NCI-H1930 (cell line): ENCODE data around the gene CPOX.

Experiments used
- DNase-seq, 2 experiments: peaks; one replicate each; lab custom pipeline; 2025; lab: John Stamatoyannopoulos, UW

The CPOX gene

GRCh38 chr3:98534734-98535133, 58.7 kb downstream of the CPOX start:
- DNase-seq: no peak

DNA sequence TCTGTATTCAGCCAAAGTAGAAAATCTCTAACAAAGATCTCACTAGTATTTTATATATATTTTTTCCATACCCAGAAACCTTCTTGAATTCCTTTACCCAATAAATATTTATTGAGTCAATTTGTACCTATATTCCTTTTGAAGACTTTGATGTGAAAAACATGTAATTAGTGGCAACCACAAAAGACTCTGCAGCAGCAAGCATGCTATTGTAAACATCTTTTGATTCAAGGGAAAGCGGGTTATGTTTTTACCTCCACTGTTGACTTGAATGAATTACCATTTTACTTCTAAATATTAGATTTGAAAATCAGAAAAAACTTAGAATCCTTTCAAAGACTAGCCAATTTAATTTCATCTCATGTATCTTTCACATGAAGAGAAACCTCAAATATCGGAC, 59.2 kb downstream of the CPOX start:
- DNase-seq: no peak

DNA sequence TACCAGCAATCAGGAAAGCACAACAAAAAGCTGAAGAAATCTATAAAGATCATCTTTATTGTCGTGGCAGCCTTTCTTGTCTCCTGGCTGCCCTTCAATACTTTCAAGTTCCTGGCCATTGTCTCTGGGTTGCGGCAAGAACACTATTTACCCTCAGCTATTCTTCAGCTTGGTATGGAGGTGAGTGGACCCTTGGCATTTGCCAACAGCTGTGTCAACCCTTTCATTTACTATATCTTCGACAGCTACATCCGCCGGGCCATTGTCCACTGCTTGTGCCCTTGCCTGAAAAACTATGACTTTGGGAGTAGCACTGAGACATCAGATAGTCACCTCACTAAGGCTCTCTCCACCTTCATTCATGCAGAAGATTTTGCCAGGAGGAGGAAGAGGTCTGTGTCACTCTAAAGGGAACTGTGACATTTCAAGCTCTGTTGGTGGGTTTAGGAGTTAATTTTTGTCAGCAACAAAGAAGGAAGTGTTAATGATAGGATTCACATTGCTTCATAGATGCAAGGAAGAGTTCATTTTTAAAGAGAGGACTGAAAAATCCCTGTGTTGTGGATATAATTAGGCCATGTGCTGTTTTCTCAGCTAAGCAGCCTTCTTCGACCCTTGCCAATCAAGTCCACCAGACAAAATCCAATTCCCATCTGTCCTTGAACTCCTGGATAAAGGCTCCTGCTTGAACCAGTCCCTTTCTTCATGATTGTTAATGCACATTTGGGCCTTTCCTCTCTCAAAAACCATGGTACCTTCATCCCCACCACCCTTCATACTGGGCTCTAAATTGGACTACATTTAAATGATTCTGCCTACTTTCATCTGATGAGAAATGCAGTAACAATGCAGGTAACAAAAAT, 60.5 kb downstream of the CPOX start:
- no peak for DNase-seq

DNA sequence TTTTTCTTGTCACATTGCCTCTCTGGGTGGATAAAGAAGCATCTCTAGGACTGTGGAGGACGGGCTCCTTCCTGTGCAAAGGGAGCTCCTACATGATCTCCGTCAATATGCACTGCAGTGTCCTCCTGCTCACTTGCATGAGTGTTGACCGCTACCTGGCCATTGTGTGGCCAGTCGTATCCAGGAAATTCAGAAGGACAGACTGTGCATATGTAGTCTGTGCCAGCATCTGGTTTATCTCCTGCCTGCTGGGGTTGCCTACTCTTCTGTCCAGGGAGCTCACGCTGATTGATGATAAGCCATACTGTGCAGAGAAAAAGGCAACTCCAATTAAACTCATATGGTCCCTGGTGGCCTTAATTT, 61.2 kb downstream of the CPOX start:
- DNase-seq: no peak

GRCh38 chr3:98531622-98532274, 61.7 kb downstream of the CPOX start, which contains the start of gene GPR15:
Gene GPR15, plus strand, starts transcription at chr3:98531978. Its CDS starts 56 bp downstream, at chr3:98532034.
- no peak for DNase-seq

DNA sequence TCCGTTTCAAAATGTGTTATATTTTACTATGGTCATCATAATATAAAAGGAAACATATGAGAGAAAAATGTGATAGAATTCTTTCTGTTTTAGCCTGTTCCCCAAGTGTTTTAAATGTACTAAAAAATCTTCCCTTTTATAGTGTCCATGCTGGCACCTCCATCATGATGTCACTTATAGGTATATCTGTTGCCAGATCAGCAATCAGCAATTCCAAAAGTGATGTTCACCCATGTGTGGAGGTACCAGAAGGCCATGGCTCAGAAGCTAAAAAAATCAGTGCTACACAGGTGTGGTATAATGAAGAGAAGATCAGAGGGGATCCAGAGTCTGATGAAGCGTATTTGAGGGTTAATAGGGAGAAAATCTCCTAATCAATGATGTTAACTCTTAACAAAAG, 62.7 kb downstream of the CPOX start:
- no peak for DNase-seq

GRCh38 chr3:98529856-98530459, 63.5 kb downstream of the CPOX start:
- DNase-seq: no peak
